SJSA1 (cell line): ENCODE measurements around the gene SMAD3. TPM values are rescaled to one million over a fixed set of nuclear protein-coding genes. Genes with fewer than 3 reads are reported as not detected.

Source experiments
- DNase-seq, 2 experiments: peaks; one replicate each; pipeline ENCODE4 v3.0.0-alpha.2; 2015 to 2020; ENCODE audit warnings: low spot score in 2 of 2, low read depth in 1 of 2
- H3K27ac ChIP-seq: fragments of 250-450 bp; sonication (Bioruptor Pico); 2 replicates; pipeline ENCODE4 v1.5.1; 2020; ENCODE audit warnings: mild to moderate bottlenecking, moderate library complexity
- H3K27me3 ChIP-seq: fragments of 250-450 bp; sonication (Bioruptor Pico); replicated peaks from 2 replicates; pipeline ENCODE4 v1.5.1; 2020; ENCODE audit warnings: mild to moderate bottlenecking, moderate library complexity
- H3K36me3 ChIP-seq: fragments of 250-450 bp; sonication (Bioruptor Pico); 2 replicates; pipeline ENCODE4 v1.5.1; 2020; ENCODE audit warnings: mild to moderate bottlenecking
- H3K4me1 ChIP-seq: fragments of 250-450 bp; sonication (Bioruptor Pico); replicated peaks from 2 replicates; pipeline ENCODE4 v1.6.1; 2021; ENCODE audit warnings: mild to moderate bottlenecking
- H3K4me3 ChIP-seq: fragments of 250-450 bp; sonication (Bioruptor Pico); 2 replicates; pipeline ENCODE4 v1.5.1; 2020; ENCODE audit warnings: mild to moderate bottlenecking
- H3K9me3 ChIP-seq: fragments of 250-450 bp; sonication (Bioruptor Pico); replicated peaks from 2 replicates; pipeline ENCODE4 v1.5.1; 2020; ENCODE audit warnings: mild to moderate bottlenecking
- total RNA-seq: library from RNA; depleted of rRNA; stranded (reverse); fragments of >200 nt; shearing (Covaris generic); gene quantifications from 2 replicates; pipeline ENCODE4 v1.2.3, GENCODE V29; 2014

The SMAD3 gene
- total RNA-seq, 1 experiment from 2014 or later, result 22.0 TPM

DNA sequence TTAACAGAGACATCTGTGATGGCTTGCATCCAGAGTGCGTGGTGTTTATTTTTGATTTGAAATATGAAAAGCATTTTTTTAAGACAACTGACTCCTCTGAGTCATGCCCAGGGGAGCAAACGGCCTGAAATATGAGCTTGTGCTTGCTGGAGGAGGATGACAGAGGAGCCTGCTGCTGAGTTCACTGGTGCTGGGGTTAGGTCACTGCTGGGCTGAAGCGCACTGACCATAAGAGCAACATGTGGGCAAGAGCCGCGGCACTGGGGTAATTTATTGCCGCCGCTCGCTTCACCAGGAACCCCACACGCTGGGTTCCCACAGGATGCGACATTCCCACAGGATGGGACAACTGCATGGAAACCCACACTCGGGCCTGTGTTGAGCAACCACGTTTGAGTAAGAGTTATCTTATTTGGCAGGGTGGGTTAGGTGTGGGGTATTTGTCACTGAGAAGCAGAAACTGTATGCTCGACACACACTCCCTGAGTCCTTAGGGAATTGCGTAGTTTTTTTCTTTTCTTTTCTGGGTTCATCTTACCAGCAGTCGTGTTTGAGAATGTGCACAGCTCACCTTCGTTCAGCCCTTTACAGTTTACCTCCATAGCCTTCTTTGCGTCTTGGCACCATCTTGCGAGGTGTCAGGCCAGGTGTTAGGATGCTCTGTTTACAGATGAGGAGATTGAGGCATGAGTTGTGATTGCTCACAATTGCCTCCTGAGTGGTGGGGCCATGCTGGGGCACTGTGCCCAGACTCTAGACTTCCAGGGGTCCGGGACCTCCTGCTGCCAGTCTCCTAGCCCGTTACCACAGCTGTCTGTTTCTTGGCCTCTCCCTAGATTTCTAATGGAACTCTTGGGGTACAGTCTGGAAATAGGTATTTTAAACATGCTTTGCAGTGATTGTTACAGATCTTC, 60.4 kb downstream of the SMAD3 start:
- peak; percentile 85 to 88 for DNase-seq
- H3K9me3 ChIP-seq, result no peaks in the 10 kb centered on the region
- H3K27ac ChIP-seq, result peak overlapping the region; percentile 78
- H3K27me3 ChIP-seq, result no peaks in the 10 kb centered on the region
- H3K36me3 ChIP-seq, result peaks cover 17% of the 10 kb centered on the region
- peak overlapping the region; percentile 8 for H3K4me3 ChIP-seq
- H3K4me1 ChIP-seq, result peaks cover 84% of the 10 kb centered on the region

DNA sequence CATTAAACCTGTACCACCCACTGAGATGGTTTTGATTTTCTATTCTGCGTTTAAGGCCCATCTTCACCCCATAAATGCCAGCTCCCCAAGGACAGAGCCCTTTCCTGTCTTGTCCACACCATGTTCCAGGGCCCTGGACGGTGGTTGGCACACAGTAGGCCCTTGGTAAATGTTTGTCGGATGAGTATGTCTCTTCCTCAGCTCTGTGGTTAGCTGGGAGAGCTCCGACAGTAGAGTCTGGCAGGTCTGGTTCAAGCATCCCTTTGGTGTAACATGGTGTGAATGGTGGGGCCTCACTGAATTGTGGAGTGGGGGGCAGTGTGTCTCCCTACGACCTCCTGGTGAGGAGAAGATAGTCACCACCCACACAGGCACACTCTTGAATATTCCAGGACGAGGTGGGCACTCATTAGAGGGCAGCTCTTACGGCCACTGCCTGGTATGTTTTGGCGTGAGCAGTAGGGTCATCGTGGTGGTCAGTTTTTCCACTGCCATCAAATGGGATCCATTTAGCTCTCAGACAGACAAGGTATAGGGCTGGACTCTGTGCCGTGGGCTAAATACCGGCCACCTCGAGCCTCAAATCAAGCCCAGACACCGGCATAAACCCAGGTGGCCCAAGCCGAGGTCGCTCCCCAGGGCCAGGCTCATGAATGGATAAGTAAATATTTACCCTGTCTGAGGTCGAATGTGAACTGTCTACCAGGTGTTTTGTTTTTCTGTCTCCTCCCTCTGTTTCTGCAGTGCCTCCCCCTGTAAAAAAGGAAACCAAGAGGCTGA, 61.3 kb downstream of the SMAD3 start:
- DNase-seq, result no peak
- no peak overlapping the region for H3K4me3 ChIP-seq

DNA sequence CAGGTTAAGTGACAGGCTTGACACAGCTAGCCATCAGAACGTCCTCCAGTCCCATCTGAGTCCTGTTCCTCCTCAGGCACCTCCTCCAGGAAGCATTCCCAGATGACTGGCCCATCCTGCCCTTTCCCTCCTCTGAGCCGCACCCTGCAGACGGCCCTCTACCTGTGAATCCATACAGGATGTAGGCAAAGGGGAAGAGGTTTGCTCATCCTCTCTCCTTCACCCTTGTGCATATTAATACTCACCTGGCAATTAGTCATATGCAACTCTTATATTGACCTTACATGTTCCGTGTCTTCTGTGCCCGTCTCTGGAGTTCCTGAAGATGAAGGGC, 61.9 kb downstream of the SMAD3 start:
- no peaks in the 10 kb centered on the region for H3K9me3 ChIP-seq
- peaks cover 79% of the 10 kb centered on the region for H3K4me1 ChIP-seq
- H3K4me3 ChIP-seq, result no peak overlapping the region
- H3K27ac ChIP-seq, result peak overlapping the region; percentile 78
- no peak for DNase-seq
- H3K36me3 ChIP-seq, result peaks cover 17% of the 10 kb centered on the region
- H3K27me3 ChIP-seq, result no peaks in the 10 kb centered on the region

More for the DNA sequence above, 61.3 kb downstream of the SMAD3 start:
- peaks cover 17% of the 10 kb centered on the region for H3K36me3 ChIP-seq
- peaks cover 84% of the 10 kb centered on the region for H3K4me1 ChIP-seq
- peak overlapping the region; percentile 78 for H3K27ac ChIP-seq
- H3K9me3 ChIP-seq, result no peaks in the 10 kb centered on the region
- no peaks in the 10 kb centered on the region for H3K27me3 ChIP-seq

DNA sequence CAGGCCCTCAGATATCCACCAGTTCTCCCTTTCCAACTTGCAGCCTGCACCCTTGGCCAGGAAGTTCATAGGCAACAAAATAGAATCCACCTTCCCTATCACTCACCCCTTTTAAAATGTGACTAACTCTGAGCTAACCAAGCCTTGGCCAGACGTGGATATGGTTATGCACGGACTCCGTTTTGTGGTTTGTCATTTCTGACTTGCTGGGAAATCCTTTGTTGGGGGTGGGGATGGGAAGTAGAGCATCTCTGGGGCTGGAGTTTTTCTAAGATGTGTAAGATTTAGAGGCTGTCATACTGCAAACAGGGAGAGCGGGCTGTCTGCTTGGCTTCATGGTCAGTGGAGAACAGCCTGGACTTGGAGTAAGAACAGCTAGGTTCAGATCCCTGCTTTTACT, 62.6 kb downstream of the SMAD3 start:
- Histone ChIP-seq H3K4me1 (peaks cover 75% of the 10 kb centered on the region), H3K4me3 (no peak overlapping the region), H3K36me3 (peaks cover 17% of the 10 kb centered on the region), H3K9me3 (no peaks in the 10 kb centered on the region), H3K27me3 (no peaks in the 10 kb centered on the region), H3K27ac (peak overlapping the region; percentile 78)
- DNase-seq, result peak; percentile 90 to 92

DNA sequence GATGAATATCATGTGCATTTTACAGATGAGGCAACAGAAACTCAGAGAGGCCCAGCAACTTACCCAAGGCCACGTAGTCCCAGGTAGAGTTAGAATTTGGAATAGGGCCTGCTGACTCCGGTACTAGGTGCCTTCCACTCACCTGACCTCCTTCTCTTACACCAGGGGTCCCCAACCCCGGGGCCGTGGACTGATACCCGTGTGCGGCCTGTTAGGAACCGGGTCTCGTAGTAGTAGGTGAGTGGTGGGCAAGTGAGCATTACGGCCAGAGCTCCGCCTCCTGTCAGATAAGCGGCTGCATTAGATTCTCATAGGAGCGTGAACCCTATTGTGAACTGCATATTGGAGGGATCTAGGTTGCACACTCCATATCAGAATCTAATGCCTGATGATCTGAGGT, 64.8 kb downstream of the SMAD3 start:
- H3K36me3 ChIP-seq, result peaks cover 21% of the 10 kb centered on the region
- no peak overlapping the region for H3K4me3 ChIP-seq
- no peak overlapping the region for H3K27ac ChIP-seq
- no peaks in the 10 kb centered on the region for H3K27me3 ChIP-seq
- no peak for DNase-seq
- H3K4me1 ChIP-seq, result peaks cover 76% of the 10 kb centered on the region
- no peaks in the 10 kb centered on the region for H3K9me3 ChIP-seq

DNA sequence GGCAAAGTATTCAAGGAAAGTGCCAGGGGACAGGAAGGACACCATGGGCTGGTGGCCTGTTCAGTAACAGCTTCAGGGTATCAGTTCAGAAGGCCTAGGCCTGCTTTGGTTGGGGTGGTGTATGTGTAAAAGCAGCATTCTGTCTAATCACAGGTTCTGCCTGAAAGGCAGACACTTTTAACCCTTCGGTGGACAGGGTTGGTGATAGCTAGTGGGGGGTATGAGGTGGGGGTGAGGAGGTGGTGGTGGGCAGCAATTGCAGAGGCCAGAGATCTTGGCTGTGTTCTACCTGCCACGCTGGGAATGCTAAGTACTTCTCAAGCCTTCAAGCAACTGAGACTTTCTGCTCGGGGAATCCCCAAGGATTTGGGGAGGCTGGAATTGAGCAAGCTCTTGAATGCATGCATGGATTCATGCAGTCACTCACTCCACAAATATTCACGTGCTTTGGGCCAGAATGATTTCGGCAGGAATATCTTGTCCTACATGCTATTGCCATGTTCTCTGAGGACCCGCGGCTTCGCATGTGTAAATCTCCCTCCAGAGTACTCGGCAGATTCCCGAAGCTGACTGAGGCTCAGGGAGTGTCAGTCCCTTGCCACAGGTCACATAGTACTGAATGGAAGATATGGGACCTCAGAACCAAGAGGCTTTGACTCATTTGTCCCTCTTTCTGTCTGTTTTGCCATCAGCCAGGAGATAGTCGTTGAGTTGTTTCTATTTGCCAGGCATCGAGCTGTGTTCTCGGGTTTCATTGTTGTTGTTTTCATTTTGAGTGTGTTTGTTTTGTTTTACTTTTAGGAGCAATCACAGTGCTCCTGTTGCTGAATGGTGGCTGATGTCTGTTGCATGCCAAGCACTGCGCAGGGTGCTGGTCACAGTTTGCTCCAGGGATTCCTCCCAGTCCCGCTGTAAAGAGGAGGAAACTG, 65.5 kb downstream of the SMAD3 start:
- Histone ChIP-seq H3K36me3 (peaks cover 21% of the 10 kb centered on the region), H3K9me3 (no peaks in the 10 kb centered on the region), H3K27me3 (no peaks in the 10 kb centered on the region), H3K27ac (no peak overlapping the region), H3K4me3 (no peak overlapping the region), H3K4me1 (peaks cover 76% of the 10 kb centered on the region)
- no peak for DNase-seq

DNA sequence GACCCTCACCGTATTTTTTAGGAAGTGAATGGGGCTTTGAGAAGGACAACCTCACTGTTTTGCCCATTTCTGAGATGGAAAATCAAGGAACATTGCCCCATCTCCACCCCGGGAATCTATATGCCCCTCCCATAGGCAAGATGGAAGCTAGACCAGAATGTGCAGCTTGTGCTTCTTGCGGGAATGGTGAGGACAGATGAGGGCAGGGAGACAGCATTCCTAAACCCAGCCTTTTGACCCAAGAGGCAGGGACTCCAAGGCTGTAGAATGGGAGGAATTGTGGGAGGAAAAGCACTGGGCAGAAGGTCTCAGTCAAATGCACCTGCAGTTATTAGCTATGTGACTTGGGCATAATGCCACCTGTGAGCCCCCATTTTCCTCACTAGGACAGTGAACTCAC, 66.9 kb downstream of the SMAD3 start:
- Histone ChIP-seq H3K9me3 (no peaks in the 10 kb centered on the region), H3K27ac (no peak overlapping the region), H3K4me1 (peaks cover 76% of the 10 kb centered on the region), H3K27me3 (no peaks in the 10 kb centered on the region), H3K4me3 (no peak overlapping the region), H3K36me3 (peaks cover 14% of the 10 kb centered on the region)
- no peak for DNase-seq

DNA sequence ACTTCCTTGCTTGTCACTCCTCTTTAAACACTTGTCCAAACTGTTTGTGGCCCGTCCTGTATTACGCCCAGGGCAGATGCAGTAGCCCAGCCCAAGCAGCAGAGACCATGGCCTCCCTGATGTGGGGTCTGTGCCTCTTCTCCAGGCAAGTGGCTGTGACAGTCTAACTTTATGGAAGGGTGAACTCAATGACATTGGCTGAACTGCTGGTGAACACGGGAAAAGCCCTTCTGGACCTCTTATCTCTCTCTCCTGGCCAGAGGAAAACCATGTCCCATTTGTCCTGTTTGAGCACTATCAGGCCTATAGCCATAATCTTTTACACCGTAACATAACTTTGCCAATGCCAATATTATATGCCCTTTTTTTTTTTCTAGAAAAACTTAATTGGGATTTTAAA, 67.6 kb downstream of the SMAD3 start:
- no peaks in the 10 kb centered on the region for H3K27me3 ChIP-seq
- H3K4me3 ChIP-seq, result no peak overlapping the region
- peaks cover 76% of the 10 kb centered on the region for H3K4me1 ChIP-seq
- no peak for DNase-seq
- H3K9me3 ChIP-seq, result no peaks in the 10 kb centered on the region
- H3K36me3 ChIP-seq, result peaks cover 10% of the 10 kb centered on the region
- H3K27ac ChIP-seq, result no peak overlapping the region

DNA sequence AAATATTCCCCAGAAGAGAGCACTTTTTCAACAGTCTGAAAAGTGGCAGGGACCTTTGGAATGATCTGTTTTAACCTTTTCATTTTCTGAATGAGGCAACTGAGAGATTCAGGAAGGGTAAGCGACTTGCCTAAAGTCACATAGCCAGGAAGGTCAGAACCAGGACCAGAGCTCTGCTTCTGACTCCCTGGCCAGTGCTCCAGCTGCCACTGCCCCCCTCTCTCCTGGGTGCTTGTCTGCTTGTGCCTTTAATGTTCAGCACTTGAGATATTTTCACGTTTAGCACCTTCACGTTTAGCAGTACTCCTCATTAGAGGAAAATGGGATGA, 68.3 kb downstream of the SMAD3 start:
- peaks cover 76% of the 10 kb centered on the region for H3K4me1 ChIP-seq
- DNase-seq, result no peak
- H3K27ac ChIP-seq, result no peak overlapping the region
- peaks cover 9% of the 10 kb centered on the region for H3K36me3 ChIP-seq
- no peaks in the 10 kb centered on the region for H3K27me3 ChIP-seq
- no peaks in the 10 kb centered on the region for H3K9me3 ChIP-seq
- H3K4me3 ChIP-seq, result no peak overlapping the region

DNA sequence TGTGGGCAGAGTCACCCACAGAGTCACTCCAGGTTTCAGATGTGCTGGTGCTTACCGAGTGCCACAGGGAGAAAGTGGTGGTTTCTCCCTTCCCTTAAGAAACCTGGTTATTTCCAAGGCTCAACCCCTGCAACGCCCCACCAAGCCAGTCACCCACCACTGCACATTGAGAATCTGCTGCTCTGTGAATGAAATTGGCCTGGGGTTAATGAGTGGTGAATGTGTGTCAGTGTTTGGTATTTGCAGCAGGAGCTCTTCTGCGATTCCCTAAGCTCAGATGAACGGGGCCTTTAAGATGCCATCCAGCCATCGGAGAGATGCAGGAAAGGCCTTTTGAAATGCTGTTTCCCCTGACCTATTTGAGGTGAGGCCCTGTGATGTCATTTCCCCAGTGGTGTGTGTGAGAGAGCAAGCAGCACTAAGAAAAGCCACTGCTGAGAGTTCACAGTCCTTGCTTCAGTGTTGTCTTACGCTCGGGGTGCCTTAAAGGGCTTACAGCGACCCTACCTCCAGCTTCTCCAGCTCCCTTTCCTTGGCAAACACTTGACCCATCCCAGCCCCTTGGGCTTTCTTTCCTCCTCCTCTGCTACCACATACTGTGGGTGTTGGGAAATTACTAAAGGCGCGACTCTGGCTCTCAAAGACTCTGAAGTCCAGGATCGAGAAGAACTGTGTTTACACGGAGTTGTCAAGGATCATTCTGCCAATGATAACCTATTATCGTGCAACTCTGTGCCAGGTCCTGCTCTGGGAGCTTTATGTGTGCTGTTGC, 68.9 kb downstream of the SMAD3 start:
- no peaks in the 10 kb centered on the region for H3K9me3 ChIP-seq
- H3K27ac ChIP-seq, result peak overlapping the region; percentile 50; the same call in 1 of the 2 replicates
- no peaks in the 10 kb centered on the region for H3K27me3 ChIP-seq
- no peak overlapping the region for H3K4me3 ChIP-seq
- peaks cover 4% of the 10 kb centered on the region for H3K36me3 ChIP-seq
- H3K4me1 ChIP-seq, result peaks cover 78% of the 10 kb centered on the region
- DNase-seq, result no peak

DNA sequence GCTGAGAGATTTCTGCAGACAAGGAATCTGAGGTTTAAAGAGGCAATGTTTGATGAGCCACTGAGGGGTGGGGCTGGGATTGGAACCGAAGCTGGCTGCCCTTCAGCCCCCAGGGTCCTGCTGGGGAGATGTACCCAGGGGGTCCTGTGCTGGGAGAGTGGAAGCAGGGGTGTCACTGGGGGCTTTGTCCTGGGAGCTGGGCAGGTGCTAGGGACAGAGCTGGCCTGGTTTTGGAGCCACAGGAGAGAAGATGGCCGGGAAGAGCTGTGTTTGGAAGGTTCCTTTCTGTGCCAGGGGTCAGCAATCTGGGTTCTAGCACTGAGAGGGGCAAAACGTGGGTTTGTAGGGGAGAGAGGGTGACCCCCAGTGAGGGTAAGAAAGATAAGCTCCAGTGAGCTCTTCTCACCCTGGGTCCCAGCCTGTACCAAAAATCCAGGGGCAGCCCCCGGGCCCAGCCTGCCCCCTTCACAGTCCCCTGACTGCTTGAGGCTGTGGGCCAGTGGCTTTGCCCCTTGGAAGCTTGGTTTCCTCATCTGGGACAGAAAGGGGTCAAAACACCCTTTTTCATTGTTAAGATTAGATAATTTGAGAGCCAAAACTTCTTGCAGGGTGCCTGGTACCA, 69.6 kb downstream of the SMAD3 start:
- Histone ChIP-seq H3K27ac (peak overlapping the region; percentile 50), H3K36me3 (peaks cover 4% of the 10 kb centered on the region; the same call in 1 of the 2 replicates), H3K4me3 (no peak overlapping the region), H3K9me3 (no peaks in the 10 kb centered on the region), H3K27me3 (no peaks in the 10 kb centered on the region), H3K4me1 (peaks cover 79% of the 10 kb centered on the region)
- no peak for DNase-seq

DNA sequence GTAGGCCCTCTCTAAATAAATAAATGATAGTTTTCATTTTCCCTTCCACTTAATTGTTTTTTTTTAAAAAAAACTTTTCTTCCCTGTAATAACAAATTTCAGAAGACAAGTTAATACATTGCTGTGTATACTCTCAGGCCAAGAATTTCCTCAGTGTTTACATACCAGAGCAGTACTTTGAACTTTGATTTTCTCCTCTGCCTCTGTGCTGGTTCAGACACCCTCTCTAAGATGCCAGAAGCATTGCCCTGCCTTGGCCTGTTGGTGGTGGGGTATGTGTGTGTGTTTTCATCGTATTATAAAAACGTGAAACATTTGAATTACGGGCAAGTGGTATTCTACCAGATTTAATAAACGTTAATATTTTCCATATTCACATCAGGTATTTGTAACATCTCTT, 70.1 kb downstream of the SMAD3 start:
- no peaks in the 10 kb centered on the region for H3K27me3 ChIP-seq
- peak overlapping the region; percentile 50 for H3K27ac ChIP-seq
- H3K9me3 ChIP-seq, result no peaks in the 10 kb centered on the region
- peak in 1 of 2 experiments; percentile 83 for DNase-seq
- no peak overlapping the region for H3K4me3 ChIP-seq
- peaks cover 74% of the 10 kb centered on the region for H3K4me1 ChIP-seq
- peaks cover 4% of the 10 kb centered on the region; the same call in 1 of the 2 replicates for H3K36me3 ChIP-seq
